Loucy (cell line): Measurements from ENCODE around the gene FEV.

Experiments used
- H2AFZ ChIP-seq: fragments of 200-600 bp; sonication (generic); 2 replicates; pipeline ENCODE4 v1.6.0; 2016; ENCODE audit warnings: antibody characterized with exemption, mild to moderate bottlenecking, low read length, moderate library complexity
- H3F3A ChIP-seq: fragments of 200-600 bp; 2 replicates; pipeline ENCODE4 v1.6.0; 2016; ENCODE audit warnings: antibody characterized with exemption, low read depth, mild to moderate bottlenecking
- H3K27me3 ChIP-seq: fragments of 200-600 bp; sonication (generic); 2 replicates; pipeline ENCODE4 v1.6.1; 2014; ENCODE audit warnings: low read length, mild to moderate bottlenecking; ENCODE audit not compliant: insufficient read depth, poor library complexity, severe bottlenecking
- H3K36me3 ChIP-seq: fragments of 200-600 bp; sonication (generic); 2 replicates; pipeline ENCODE4 v1.6.1; 2016; ENCODE audit warnings: low read length; ENCODE audit not compliant: insufficient read depth
- H3K4me1 ChIP-seq: fragments of 200-600 bp; sonication (generic); 2 replicates; pipeline ENCODE4 v1.5.1; 2014; ENCODE audit warnings: low read length, mild to moderate bottlenecking; ENCODE audit not compliant: insufficient read depth, poor library complexity, severe bottlenecking
- H3K4me2 ChIP-seq: fragments of 200-600 bp; sonication (generic); 2 replicates; pipeline ENCODE4 v1.6.0; 2014; ENCODE audit warnings: antibody characterized with exemption, low read length, low read depth, mild to moderate bottlenecking; ENCODE audit not compliant: poor library complexity, severe bottlenecking
- H3K4me3 ChIP-seq: fragments of 200-600 bp; sonication (generic); 2 replicates; pipeline ENCODE4 v1.5.1; 2014; ENCODE audit warnings: low read length, mild to moderate bottlenecking, mixed read lengths; ENCODE audit not compliant: poor library complexity, severe bottlenecking
- H3K79me2 ChIP-seq: fragments of 200-600 bp; sonication (generic); 2 replicates; pipeline ENCODE4 v1.6.1; 2014; ENCODE audit warnings: low read length; ENCODE audit not compliant: insufficient read depth
- H3K9ac ChIP-seq: fragments of 200-600 bp; sonication (generic); 2 replicates; pipeline ENCODE4 v1.6.0; 2014; ENCODE audit warnings: mild to moderate bottlenecking, low read depth, low read length, moderate library complexity; ENCODE audit not compliant: poor library complexity, severe bottlenecking
- H3K9me2 ChIP-seq: fragments of 200-600 bp; sonication (generic); replicated peaks from 2 replicates; pipeline ENCODE4 v1.6.1; 2016; ENCODE audit warnings: low read depth, low read length, mixed read lengths
- H3K9me3 ChIP-seq: fragments of 200-600 bp; sonication (generic); 2 replicates; pipeline ENCODE4 v1.6.1; 2014; ENCODE audit warnings: mild to moderate bottlenecking, antibody characterized with exemption, low read length, low read depth; ENCODE audit not compliant: insufficient read depth
- H4K20me1 ChIP-seq: fragments of 200-600 bp; sonication (generic); 2 replicates; pipeline ENCODE4 v1.6.0; 2014; ENCODE audit warnings: antibody characterized with exemption, low read length, mild to moderate bottlenecking; ENCODE audit not compliant: insufficient read depth, poor library complexity, severe bottlenecking
- CTCF ChIP-seq: fragments of 200-600 bp; sonication (generic); conservative IDR thresholded peaks from 2 replicates; pipeline ENCODE4 v1.5.1; 2014; ENCODE audit warnings: mild to moderate bottlenecking, antibody characterized with exemption, low read length
- EZH2phosphoT487 ChIP-seq: fragments of 200-600 bp; IDR thresholded peaks from 2 replicates; pipeline ENCODE4 v1.6.1; 2018; ENCODE audit warnings: antibody characterized with exemption, mild to moderate bottlenecking, moderate library complexity, borderline replicate concordance

Gene FEV

GRCh38 chr2:218961229-218961628 lies 23.8 kb downstream of the FEV start:
- Histone ChIP-seq H3K27me3 (no peaks in the 10 kb centered on the region), H3K9me3 (no peaks in the 10 kb centered on the region), H3K9me2 (no peaks in the 10 kb centered on the region), H2AFZ (no peak overlapping the region), H3F3A (no peaks in the 10 kb centered on the region), H4K20me1 (peaks cover 4% of the 10 kb centered on the region), H3K4me1 (peaks cover 22% of the 10 kb centered on the region), H3K4me2 (no peak overlapping the region), H3K9ac (no peak overlapping the region), H3K4me3 (no peak overlapping the region), H3K36me3 (no peaks in the 10 kb centered on the region), H3K79me2 (peaks cover 5% of the 10 kb centered on the region; the same call in 1 of the 2 replicates)
- TF ChIP-seq CTCF (no peak), EZH2phosphoT487 (no peak)

GRCh38 chr2:218960309-218961165 lies 24.4 kb downstream of the FEV start:
- H3F3A ChIP-seq: no peaks in the 10 kb centered on the region
- no peaks in the 10 kb centered on the region for H3K9me2 ChIP-seq
- peaks cover 4% of the 10 kb centered on the region for H4K20me1 ChIP-seq
- no peaks in the 10 kb centered on the region for H3K27me3 ChIP-seq
- no peaks in the 10 kb centered on the region for H3K9me3 ChIP-seq
- H3K79me2 ChIP-seq: peaks cover 5% of the 10 kb centered on the region; the same call in 1 of the 2 replicates
- no peaks in the 10 kb centered on the region for H3K36me3 ChIP-seq
- H3K4me2 ChIP-seq: no peak overlapping the region
- peaks cover 22% of the 10 kb centered on the region for H3K4me1 ChIP-seq
- no peak overlapping the region for H3K9ac ChIP-seq
- no peak for TF ChIP-seq EZH2phosphoT487
- H3K4me3 ChIP-seq: no peak overlapping the region
- H2AFZ ChIP-seq: no peak overlapping the region

DNA sequence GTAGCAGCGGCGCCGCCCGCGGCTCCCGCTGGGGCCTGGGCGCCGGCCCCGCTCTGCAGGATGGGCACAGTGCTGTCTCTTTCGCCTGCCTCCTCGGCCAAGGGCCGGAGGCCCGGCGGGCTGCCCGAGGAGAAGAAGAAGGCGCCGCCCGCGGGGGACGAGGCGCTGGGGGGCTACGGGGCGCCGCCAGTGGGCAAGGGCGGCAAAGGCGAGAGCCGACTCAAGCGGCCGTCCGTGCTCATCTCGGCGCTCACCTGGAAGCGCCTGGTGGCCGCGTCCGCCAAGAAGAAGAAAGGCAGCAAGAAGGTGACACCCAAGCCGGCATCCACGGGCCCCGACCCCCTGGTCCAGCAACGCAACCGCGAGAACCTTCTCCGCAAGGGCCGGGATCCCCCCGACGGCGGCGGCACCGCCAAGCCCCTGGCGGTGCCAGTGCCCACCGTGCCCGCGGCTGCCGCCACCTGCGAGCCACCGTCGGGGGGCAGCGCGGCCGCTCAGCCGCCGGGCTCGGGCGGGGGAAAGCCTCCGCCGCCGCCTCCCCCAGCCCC lies 25.1 kb downstream of the FEV start:
- H2AFZ ChIP-seq: peak overlapping the region; percentile 76; the same call in 1 of the 2 replicates
- TF ChIP-seq EZH2phosphoT487 (no peak), CTCF (no peak)
- peaks cover 4% of the 10 kb centered on the region for H4K20me1 ChIP-seq
- no peaks in the 10 kb centered on the region for H3K9me3 ChIP-seq
- no peaks in the 10 kb centered on the region for H3K9me2 ChIP-seq
- H3K4me3 ChIP-seq: peak overlapping the region; percentile 81
- peak overlapping the region; percentile 87 for H3K4me2 ChIP-seq
- H3K27me3 ChIP-seq: no peaks in the 10 kb centered on the region
- no peaks in the 10 kb centered on the region for H3K36me3 ChIP-seq
- peaks cover 22% of the 10 kb centered on the region for H3K4me1 ChIP-seq
- H3K9ac ChIP-seq: no peak overlapping the region
- H3F3A ChIP-seq: no peaks in the 10 kb centered on the region
- H3K79me2 ChIP-seq: peaks cover 5% of the 10 kb centered on the region; the same call in 1 of the 2 replicates
